Mononuclear cell (primary cell): ENCODE results near the gene PLS1. TPM values are rescaled to one million over a fixed set of nuclear protein-coding genes. Genes with fewer than 3 reads are reported as not detected.
"Not testable (repeated sequence)": the region's sequence is repeated elsewhere in the genome, so short reads cannot be mapped to it uniquely, and the experiment has no call there.

Experiments
- H3K27me3 ChIP-seq: 2 replicates; pipeline ENCODE4 v1.6.0; 2011; ENCODE audit warnings: low read length, control low read depth; ENCODE audit not compliant: insufficient read depth
- H3K4me1 ChIP-seq: 2 replicates; pipeline ENCODE4 v1.5.1; 2011; ENCODE audit warnings: mild to moderate bottlenecking, low read length, control low read depth; ENCODE audit not compliant: insufficient read depth
- H3K4me3 ChIP-seq: 2 replicates; pipeline ENCODE4 v1.5.1; 2011; ENCODE audit warnings: mild to moderate bottlenecking, low read length, moderate library complexity
- H3K9me3 ChIP-seq: 2 replicates; pipeline ENCODE4 v1.5.1; 2011; ENCODE audit warnings: low read depth, mild to moderate bottlenecking, control low read depth, low read length
- total RNA-seq: library from RNA; depleted of rRNA; stranded (reverse); fragments of >200 nt; gene quantifications from one replicate; pipeline ENCODE4 v1.2.3, GENCODE V29; 2012

Gene PLS1
- total RNA-seq, 1 donor, result 1.2 TPM

DNA sequence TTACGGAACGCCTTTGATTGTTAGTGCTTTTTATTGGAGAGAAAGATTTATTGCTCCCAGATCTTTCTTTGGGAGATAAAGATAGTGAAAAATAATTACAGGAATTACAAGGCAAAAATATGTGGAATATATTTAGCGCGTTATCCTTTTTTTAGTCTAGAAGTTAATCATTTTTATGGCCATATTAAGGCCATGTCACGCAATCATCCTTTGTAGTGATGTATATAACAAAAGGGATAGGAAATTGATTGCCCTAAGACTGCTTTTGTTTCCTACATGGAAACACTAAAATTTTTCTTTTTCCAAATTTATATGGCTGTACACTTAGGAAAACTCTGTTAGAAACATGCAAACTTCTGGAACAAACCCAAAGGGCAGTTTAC, 129.2 kb downstream of the PLS1 start:
- no peak overlapping the region for H3K4me3 ChIP-seq
- no peaks in the 10 kb centered on the region for H3K9me3 ChIP-seq
- H3K27me3 ChIP-seq, result peaks cover 39% of the 10 kb centered on the region
- peaks cover 11% of the 10 kb centered on the region for H3K4me1 ChIP-seq

- Histone ChIP-seq H3K4me3 (no peak overlapping the region), H3K27me3 (peaks cover 39% of the 10 kb centered on the region), H3K4me1 (peaks cover 11% of the 10 kb centered on the region), H3K9me3 (no peaks in the 10 kb centered on the region)
Measured at GRCh38 chr3:142726017-142726416, 129.8 kb downstream of the PLS1 start.

GRCh38 chr3:142732066-142732465, 135.9 kb downstream of the PLS1 start:
- H3K9me3 ChIP-seq, result no peaks in the 10 kb centered on the region
- no peaks in the 10 kb centered on the region for H3K4me1 ChIP-seq
- peaks cover 5% of the 10 kb centered on the region for H3K27me3 ChIP-seq
- no peak overlapping the region for H3K4me3 ChIP-seq

DNA sequence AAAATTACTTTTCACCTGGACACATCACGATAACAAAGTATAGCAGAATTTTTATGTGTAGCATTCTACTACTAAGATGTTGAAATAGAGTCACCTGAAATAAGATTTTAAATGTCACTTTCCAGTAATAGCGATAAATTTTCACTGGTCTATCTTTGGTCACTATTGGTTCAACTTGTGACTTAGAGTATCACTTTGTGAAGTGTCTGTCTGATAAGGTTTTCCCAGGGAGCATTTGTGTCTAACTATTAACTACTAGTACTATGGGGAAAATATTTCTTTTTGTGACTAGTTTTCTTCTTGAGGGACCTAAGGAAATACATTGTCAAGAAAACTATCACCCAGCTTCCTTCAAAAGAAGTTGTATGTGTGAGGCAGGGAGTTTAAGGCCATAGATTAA, 138.6 kb downstream of the PLS1 start:
- Histone ChIP-seq H3K4me3 (no peak overlapping the region), H3K9me3 (no peaks in the 10 kb centered on the region), H3K4me1 (no peaks in the 10 kb centered on the region), H3K27me3 (no peaks in the 10 kb centered on the region)

DNA sequence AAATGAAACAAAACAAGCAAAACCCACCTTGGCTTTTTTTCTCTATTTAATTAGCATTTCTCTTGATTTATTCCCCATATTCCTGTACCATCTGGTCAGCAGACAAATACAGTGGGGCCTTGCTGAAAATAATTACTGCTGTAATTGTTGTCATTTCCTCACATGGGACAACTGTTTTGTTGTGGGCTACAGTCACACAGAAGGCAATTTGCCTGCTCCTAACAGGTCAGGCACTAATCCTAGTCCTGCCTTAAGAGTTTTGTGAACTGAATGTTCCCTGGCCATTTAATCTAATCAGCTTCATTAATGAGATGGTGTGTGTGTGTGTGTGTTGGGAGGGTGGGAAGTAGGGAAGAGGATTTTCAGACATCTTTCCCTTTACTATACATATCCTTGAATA, 139.3 kb downstream of the PLS1 start:
- Histone ChIP-seq H3K4me1 (no peaks in the 10 kb centered on the region), H3K27me3 (no peaks in the 10 kb centered on the region), H3K4me3 (no peak overlapping the region), H3K9me3 (no peaks in the 10 kb centered on the region)

GRCh38 chr3:142738396-142738795, 142.2 kb downstream of the PLS1 start:
- Histone ChIP-seq H3K4me3 (no peak overlapping the region), H3K4me1 (no peaks in the 10 kb centered on the region), H3K9me3 (no peaks in the 10 kb centered on the region), H3K27me3 (no peaks in the 10 kb centered on the region)

DNA sequence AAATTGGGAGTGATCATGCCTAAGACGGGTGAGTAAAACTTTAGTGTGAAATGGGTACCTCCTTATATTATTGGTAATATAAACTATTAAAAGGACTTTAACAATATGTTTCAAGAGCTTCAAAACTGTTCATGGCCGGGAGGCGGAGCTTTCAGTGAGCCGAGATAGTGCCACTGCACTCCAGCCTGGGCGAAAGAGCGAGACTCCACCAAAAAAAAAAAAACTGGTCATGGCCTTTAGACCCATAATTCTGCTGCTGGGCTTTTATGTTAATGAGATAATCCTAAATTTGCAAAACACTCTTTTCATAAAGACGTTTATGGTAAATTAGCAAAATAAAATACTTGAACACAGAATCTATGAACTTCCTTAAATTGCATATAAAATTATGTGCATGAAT, 150.5 kb downstream of the PLS1 start:
- no peaks in the 10 kb centered on the region for H3K27me3 ChIP-seq
- no peaks in the 10 kb centered on the region for H3K9me3 ChIP-seq
- no peaks in the 10 kb centered on the region for H3K4me1 ChIP-seq
- H3K4me3 ChIP-seq, result no peak overlapping the region

DNA sequence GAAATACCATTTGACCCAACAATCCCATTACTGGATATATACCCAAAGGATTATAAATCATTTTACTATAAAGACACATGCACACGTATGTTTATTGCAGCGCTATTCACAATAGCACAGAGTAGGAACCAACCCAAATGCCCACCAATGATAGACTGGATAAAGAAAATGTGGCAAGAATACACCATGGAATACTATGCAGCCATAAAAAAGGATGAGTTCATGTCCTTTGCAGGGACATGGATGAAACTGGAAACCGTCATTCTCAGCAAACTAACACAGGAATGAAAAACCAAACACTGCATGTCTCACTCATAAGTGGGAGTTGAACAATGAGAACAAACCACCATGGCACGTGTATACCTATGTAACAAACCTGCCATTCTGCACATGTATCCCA, 154.3 kb downstream of the PLS1 start:
- H3K27me3 ChIP-seq, H3K9me3 ChIP-seq, H3K4me1 ChIP-seq, H3K4me3 ChIP-seq: not testable (repeated sequence)

DNA sequence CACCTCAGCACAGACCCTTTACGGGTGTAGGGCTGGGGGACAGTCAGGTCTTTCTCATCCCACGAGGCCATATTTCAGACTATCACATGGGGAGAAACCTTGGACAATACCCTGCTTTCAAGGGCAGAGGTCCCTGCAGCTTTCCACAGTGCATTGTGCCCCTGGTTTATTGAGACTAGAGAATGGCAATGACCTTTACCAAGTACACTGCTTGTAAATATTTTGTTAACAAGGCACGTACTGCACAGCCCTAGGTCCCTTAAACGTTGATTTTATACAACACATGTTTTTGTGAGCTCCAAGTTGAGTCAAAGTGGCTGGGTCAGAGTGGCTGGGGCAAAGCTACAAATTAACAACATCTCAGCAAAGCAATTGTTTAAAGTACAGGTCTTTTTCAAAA, 156.4 kb downstream of the PLS1 start:
- H3K4me3 ChIP-seq, H3K9me3 ChIP-seq, H3K4me1 ChIP-seq, H3K27me3 ChIP-seq: not testable (repeated sequence)

- Histone ChIP-seq H3K9me3 (no peaks in the 10 kb centered on the region), H3K4me1 (no peaks in the 10 kb centered on the region), H3K27me3 (no peaks in the 10 kb centered on the region), H3K4me3 (no peak overlapping the region)
Measured at GRCh38 chr3:142754494-142754893, 158.3 kb downstream of the PLS1 start.

Other genes starting within 250 kb of the PLS1 start
- 164 TPM for gene XRN1, start 148.4 kb upstream of the PLS1 start, total RNA-seq
- gene ATR, start 17.7 kb upstream of the PLS1 start, total RNA-seq, result 44.2 TPM
- gene TRPC1, start 127.6 kb downstream of the PLS1 start, total RNA-seq, result 5.1 TPM